NCI-H2107 treated with DMSO at 0.1 percent for 48 hours (cell line): Measurements from ENCODE around the gene C1orf198.
A peak's percentile ranks its signal among the peaks of the same experiment; 100 is the strongest.

Source experiments
- DNase-seq: peaks from one replicate; lab custom pipeline; 2025; ENCODE audit not compliant: unreplicated experiment; lab: John Stamatoyannopoulos, UW

C1orf198 gene

GRCh38 chr1:230892018-230892491 is 23.7 kb upstream of the C1orf198 start:
- no peak for DNase-seq

- no peak for DNase-seq
These were observed 23.1 kb upstream of the C1orf198 start for GRCh38 chr1:230891413-230891812.

DNA sequence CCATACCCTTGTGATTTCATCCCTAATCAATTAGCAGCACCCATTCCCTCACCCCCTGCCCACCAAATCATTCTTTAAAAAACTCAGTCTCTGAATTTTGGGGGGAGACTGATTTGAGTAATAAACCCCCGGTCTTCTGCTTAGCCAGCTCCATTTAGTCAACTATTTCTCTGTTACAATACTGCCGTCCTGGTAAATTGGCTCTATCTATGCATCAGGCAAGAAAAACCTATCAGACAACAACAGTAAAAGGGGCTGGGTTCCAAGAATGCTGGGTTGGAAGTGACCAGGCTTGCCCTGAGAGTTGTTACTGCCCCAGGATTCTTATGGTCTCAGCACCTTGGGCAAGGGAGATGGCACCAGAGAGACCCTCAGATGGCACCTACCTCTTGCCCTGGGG is 16.3 kb upstream of the C1orf198 start:
- DNase-seq: no peak

DNA sequence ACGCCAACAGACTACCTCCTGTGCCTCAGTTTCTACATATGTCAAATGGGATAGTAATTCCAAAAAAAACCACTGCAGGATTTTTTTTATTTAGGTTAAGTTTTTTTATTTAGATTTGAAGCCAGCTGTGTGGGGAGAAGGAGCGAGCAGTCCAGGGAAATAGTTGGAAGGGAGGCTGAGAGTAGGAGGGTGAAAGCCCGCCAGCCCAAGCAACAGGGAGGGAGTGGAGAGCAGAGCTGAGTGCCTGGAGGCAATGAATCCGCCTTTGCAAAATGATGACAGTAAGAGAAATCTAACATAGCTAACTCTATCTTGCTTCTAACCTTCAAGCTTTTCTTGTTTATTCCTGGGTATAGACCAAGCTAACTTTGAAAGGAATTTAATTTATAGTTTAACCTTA is 15.6 kb upstream of the C1orf198 start:
- DNase-seq: no peak

DNA sequence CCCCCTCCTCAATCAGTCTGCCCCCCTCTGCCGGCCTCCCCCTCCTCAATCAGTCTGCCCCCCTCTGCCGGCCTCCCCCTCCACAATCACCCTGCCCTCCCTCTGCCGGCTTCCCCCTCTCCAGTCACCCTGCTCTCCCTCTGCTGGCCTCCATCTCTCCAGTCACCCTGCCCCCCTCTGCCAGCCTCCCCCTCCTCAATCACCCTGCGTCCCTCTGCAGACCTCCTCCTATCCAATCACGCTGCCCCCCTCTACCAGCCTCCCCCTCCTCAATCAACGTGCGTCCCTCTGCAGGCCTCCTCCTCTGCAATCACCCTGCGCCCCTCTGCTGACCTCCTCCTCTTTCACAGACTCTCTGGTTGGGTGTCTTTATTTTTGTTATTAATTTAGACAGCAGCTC is 11.5 kb upstream of the C1orf198 start:
- no peak for DNase-seq

DNA sequence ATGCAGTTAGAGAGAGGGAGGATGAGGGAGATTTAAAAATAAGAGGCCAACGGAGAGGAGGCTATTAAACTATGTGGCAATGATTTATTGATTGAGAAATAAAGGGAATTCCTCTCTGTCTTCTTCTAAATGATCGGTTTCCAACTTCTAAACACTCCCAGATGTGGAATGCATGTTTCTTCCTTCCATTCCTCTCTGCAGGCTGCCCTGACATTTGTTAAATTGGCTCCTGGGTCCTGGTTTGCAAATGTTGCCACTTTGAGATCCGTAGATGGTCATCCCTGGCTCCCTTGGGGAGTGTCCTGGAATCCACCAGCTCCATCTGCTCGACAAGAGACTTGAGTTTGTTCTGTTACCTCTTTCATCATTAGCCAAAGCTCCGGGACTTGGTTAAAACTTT is 10.3 kb upstream of the C1orf198 start:
- no peak for DNase-seq

DNA sequence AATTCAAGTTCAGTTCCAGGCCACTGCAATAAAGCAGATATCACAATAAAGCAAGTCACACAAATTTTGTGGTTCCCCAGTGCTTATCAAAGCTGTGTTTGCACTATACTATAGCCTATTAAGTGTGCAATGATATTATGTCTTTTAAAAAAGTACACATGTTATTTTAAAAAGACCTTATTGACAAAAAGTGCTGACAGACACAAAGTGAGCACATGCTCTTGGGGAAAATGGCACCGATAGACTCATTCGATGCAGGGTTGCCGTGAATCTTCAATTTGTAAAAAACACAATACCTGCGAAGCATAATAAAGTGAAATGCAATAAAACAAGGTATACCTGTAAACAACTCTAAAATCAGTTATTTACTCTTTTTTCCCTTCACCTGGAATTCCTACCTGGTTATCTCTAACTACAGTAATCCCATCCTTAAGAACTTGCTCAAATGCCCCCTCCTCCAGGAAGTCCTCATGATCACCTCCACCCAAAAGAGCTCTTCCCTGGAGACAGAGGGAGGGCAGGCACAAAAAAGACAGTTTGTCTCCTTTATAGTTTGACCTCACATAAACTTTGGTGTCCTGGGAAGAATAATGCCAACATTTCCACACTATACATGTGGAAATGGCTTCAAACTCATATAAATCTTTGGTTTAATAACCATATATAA is 9.7 kb upstream of the C1orf198 start:
- no peak for DNase-seq

GRCh38 chr1:230877146-230877923 is 9.0 kb upstream of the C1orf198 start:
- DNase-seq: no peak

DNA sequence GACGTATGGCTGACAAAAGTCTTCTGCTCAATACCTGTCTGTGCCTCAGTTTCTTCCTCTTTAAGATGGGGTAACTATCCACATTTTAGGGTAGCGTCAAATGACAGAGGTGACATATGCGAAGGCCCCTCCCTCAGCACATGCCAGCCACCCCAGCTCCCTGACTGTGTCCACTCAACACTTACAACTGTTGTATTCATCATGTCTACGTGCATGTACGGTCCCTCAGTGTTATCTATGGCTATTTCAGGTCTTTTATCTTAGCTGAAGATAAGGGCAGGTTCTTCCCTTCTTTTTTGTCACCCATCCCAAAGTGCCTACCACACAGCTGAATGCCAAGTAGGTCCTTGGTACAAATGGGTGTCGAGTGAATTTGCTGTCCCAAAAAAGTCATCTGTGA is 8.3 kb upstream of the C1orf198 start:
- no peak for DNase-seq

- no peak for DNase-seq
These were observed 7.0 kb upstream of the C1orf198 start for GRCh38 chr1:230875370-230875769.

GRCh38 chr1:230870916-230871315 is 2.6 kb upstream of the C1orf198 start:
- no peak for DNase-seq

GRCh38 chr1:230869500-230869899 is 1.2 kb upstream of the C1orf198 start:
- no peak for DNase-seq

- no peak for DNase-seq
These were observed 540 bp upstream of the C1orf198 start for GRCh38 chr1:230868736-230869385.

- DNase-seq: peak; percentile 39
These were observed 1.0 kb downstream of the C1orf198 start for GRCh38 chr1:230867101-230867902.

DNA sequence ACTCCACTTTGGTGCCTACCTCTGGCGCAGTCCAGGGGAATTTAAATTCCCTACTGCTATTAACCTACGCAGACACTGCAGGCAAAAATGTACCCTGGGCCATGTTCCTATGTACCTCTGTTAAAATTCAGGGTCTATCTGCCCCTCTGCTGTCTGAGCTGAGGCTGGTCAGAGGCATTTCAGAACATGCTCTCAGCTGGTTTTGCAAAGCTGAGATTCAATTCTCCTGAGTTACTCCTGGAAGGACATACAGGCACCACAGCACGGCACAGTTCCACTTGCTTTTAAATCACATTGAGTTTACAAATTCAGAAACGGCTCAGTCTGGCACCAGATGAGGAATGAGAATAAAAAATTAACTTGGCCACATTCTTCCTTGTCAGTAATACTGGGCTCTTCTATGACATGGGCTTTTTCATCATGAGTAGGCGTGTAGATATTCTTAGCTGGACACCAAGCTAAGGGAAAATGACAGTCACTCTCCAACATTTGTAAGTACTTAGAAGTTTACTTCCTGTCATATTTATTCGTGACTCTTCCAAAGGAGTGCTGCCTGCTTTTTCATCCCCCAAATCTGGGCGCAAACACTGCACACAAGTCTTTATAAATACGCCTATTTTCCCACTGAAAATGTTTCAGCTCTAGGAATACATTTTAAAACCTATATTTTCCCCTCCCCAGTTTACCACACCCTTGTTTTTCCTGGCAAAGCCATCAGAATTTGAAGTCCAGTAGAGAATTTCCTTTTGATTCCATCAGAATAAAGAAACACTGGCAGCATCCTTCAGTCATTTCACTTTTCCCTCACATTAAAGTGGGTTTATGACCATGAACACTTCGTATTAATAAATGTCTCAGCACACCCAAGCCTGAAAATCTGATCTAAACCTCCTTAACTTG is 1.9 kb downstream of the C1orf198 start:
- DNase-seq: no peak

- no peak for DNase-seq
These were observed 3.1 kb downstream of the C1orf198 start for GRCh38 chr1:230865062-230865817.

- no peak for DNase-seq
These were observed 3.9 kb downstream of the C1orf198 start for GRCh38 chr1:230864441-230864840.

- DNase-seq: no peak
These were observed 4.9 kb downstream of the C1orf198 start for GRCh38 chr1:230863449-230863848.

DNA sequence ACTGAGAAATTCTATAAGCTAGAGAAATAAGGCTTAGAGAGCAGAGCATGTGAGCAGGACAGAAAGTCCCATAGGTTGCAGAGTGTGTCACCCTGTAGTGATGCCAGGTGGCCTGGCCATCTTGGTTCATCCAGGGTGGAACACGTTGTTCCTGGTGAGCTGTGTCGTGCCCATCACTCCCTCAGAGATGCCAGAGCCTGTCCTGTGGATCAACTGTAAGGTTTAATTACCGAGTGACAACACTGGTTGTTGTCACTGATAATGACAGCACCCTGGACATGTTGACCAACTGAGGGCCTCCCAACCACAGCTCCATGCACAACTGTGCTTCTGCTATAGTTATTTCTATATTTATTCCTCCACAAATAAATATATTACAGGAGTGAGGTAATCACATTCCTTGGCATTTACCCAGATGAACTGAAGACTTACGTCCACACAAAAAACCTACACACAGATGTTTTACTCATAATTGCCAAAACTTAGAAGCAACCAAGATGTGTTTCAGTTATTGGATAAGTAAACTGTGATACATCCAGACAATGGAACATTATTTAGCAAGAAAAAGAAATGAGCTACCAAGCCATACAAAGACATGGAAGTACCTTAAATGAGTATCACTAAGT is 6.2 kb downstream of the C1orf198 start:
- no peak for DNase-seq
